ENCODE measurements around the gene OR4D1. TPM values are rescaled to one million over a fixed set of nuclear protein-coding genes. Genes with fewer than 3 reads are reported as not detected.

The OR4D1 gene
- total RNA-seq, 4 donors from 2014 or later: not detected

DNA sequence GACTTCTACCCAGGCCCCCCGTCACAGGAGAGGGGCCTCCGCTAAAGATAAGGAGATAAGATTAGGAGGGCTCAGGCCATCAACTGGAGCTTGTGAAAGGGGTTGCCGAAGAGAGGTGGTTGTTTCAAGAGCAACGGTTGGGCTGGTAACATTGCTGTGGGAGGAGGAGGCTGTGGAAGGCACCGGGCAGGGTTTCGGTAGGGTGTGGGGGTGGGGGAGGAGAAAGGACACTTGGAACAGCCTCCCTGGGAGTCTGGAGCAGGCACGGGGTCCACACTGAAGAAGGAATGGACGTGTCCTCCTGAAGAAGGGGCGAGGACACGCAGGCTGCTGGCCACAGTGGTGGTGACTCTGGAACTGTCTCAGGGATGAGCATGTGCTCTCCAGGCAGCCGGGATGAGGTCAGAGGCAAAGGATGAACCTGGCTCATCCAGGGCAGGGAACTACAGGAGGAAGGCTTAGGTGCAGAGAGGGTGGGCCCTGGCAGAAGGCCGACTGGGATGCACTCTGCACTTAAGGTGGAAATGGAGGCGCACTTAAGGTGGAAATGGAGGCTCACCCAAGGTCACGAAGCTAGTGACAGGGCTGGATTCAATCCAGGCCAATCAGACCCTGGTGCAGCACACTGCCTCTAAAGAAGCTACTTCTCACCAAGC, 43.2 kb downstream of the OR4D1 start:
- H3K4me1 ChIP-seq: no peaks in the 10 kb centered on the region
- no peak overlapping the region for H3K4me3 ChIP-seq
- no peaks in the 10 kb centered on the region for H3K27me3 ChIP-seq
- TF ChIP-seq, protein P1, sequence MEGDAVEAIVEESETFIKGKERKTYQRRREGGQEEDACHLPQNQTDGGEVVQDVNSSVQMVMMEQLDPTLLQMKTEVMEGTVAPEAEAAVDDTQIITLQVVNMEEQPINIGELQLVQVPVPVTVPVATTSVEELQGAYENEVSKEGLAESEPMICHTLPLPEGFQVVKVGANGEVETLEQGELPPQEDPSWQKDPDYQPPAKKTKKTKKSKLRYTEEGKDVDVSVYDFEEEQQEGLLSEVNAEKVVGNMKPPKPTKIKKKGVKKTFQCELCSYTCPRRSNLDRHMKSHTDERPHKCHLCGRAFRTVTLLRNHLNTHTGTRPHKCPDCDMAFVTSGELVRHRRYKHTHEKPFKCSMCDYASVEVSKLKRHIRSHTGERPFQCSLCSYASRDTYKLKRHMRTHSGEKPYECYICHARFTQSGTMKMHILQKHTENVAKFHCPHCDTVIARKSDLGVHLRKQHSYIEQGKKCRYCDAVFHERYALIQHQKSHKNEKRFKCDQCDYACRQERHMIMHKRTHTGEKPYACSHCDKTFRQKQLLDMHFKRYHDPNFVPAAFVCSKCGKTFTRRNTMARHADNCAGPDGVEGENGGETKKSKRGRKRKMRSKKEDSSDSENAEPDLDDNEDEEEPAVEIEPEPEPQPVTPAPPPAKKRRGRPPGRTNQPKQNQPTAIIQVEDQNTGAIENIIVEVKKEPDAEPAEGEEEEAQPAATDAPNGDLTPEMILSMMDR (IDR thresholded peaks at IDR 0.05): no peak
- no peak for TF ChIP-seq POLR2A (IDR thresholded peaks at IDR 0.05)
- H3K36me3 ChIP-seq: no peaks in the 10 kb centered on the region
- no peaks in the 10 kb centered on the region for H3K9me3 ChIP-seq
- no peak for DNase-seq
- no peak overlapping the region for H3K27ac ChIP-seq
- intact Hi-C loops (cut with DNase I; ENCODE audit: low total_unique reads): no loop called here

DNA sequence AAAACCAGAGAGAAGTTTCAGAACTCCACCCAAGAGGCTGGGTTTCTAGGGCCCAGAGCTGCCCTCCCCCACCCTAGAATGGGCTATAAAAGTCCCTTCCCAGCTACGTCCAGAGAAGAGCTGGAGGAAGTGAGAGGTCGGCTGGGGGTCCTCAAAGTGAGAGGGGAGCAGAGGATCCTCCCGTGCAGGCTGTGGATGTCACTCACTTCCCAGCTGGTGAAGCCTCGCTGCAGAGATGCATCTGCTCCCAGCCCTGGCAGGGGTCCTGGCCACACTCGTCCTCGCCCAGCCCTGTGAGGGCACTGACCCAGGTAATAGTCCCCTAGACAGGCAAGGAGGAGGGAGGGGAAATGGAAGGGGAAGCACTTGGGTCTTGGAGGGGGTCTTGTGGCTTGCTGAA, 44.4 kb downstream of the OR4D1 start, which contains the start of gene EPX:
Gene EPX, plus strand, starts transcription at position 115 of the 400 bp plus-strand sequence. Its CDS starts 121 bp downstream, at position 236.
- intact Hi-C loops (cut with DNase I; ENCODE audit: low total_unique reads): no loop called here
- no peak for TF ChIP-seq POLR2A (IDR thresholded peaks at IDR 0.05)
- TF ChIP-seq, protein P1 (IDR thresholded peaks at IDR 0.05): no peak
- Histone ChIP-seq H3K36me3 (no peaks in the 10 kb centered on the region), H3K27me3 (no peaks in the 10 kb centered on the region), H3K27ac (no peak within 1 kb of the TSS), H3K4me1 (no peaks in the 10 kb centered on the region), H3K9me3 (no peaks in the 10 kb centered on the region), H3K4me3 (no peak within 1 kb of the TSS)
- DNase-seq: no peak

DNA sequence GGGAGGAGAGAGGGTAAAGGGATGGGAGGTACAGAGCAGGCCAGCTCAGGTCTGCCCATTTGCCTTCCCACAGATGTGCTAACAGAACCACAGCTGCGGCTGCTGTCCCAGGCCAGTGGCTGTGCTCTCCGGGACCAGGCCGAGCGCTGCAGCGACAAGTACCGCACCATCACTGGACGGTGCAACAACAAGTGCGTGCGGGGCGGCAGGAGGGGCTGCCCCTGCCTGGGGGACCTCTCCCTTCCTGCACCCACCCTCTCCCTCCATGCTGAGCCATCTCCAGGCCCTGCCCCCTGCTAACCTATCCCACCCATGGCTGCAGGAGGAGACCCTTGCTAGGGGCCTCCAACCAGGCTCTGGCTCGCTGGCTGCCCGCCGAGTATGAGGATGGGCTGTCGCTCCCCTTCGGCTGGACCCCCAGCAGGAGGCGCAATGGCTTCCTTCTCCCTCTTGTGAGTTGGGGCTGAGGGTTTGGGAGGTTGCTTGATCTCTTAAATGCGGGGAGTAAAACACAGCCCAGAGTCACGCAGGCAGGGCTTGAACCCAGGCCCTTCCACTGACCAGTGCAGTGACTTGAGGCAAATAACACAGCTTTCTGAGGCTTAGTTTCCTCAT, 45.6 kb downstream of the OR4D1 start:
- H3K27ac ChIP-seq: no peak overlapping the region
- H3K4me1 ChIP-seq: no peaks in the 10 kb centered on the region
- no peaks in the 10 kb centered on the region for H3K27me3 ChIP-seq
- intact Hi-C loops (cut with DNase I; ENCODE audit: low total_unique reads): no loop called here
- no peak overlapping the region for H3K4me3 ChIP-seq
- TF ChIP-seq, protein P1 (IDR thresholded peaks at IDR 0.05): no peak
- TF ChIP-seq POLR2A (IDR thresholded peaks at IDR 0.05): no peak
- DNase-seq: no peak
- no peaks in the 10 kb centered on the region for H3K36me3 ChIP-seq
- no peaks in the 10 kb centered on the region for H3K9me3 ChIP-seq

DNA sequence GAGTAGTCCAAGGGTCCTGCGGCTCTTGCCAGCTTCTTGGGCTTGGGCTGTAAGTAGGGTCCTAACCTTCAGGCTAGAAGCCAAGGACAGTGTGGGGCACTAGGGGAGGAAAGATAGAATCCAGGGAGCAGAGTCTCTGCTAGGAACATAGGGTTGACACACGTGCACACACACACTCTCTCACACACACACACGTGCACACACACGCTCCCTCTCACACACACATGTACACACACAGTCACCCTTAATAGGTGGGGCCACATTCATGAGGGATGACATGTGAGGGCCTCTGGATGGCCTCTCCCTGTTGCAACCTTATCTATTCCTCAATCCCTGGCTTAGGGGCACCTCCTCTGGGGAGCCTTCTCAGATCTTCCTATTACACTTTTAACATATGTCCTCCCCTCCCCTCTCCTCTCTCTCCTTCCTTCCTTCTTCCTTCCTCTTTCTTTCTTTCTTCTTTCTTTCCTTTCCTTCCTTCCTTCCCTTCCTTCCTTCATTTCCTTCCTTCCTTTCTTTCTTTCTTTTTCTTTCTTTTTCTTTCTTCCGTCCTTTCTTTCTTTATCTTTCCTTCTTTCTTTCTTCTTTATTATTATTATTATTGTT, 47.4 kb downstream of the OR4D1 start:
- TF ChIP-seq POLR2A (IDR thresholded peaks at IDR 0.05): no peak
- no peak overlapping the region for H3K27ac ChIP-seq
- H3K9me3 ChIP-seq: no peaks in the 10 kb centered on the region
- no peaks in the 10 kb centered on the region for H3K4me1 ChIP-seq
- intact Hi-C loops (cut with DNase I; ENCODE audit: low total_unique reads): no loop called here
- H3K27me3 ChIP-seq: no peaks in the 10 kb centered on the region
- no peaks in the 10 kb centered on the region for H3K36me3 ChIP-seq
- no peak for DNase-seq
- no peak overlapping the region for H3K4me3 ChIP-seq

DNA sequence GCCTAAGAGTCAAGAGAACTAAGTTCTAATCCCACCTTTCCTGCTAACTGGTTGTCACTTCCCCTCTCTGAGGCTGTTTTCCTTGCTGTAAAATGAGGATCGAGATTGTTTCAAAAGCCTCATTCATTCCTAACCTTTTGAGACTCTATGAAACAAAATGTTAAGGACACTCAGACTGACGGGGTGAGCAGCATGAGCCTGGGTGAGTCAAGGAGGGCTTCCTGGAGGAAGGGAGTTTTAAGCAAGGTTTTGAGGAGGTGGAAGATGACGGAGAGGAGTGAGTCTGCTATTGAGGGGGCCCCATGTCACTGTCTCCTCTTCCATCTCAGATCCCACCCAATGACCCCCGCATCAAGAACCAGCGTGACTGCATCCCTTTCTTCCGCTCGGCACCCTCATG, 48.4 kb downstream of the OR4D1 start:
- no peaks in the 10 kb centered on the region for H3K27me3 ChIP-seq
- TF ChIP-seq POLR2A (IDR thresholded peaks at IDR 0.05): no peak
- TF ChIP-seq, protein P1 (IDR thresholded peaks at IDR 0.05): no peak
- no peak for DNase-seq

More for the DNA sequence above, 48.4 kb downstream of the OR4D1 start:
- Histone ChIP-seq H3K4me3 (no peak overlapping the region), H3K27ac (no peak overlapping the region), H3K4me1 (no peaks in the 10 kb centered on the region), H3K36me3 (no peaks in the 10 kb centered on the region), H3K9me3 (no peaks in the 10 kb centered on the region)
- intact Hi-C loops (cut with DNase I; ENCODE audit: low total_unique reads): no loop called here

Data from uterus (tissue), 4 donors.